ENCODE measurements around the gene PFKFB3. TPM values are rescaled to one million over a fixed set of nuclear protein-coding genes. Genes with fewer than 3 reads are reported as not detected.
"Not testable (repeated sequence)": the region's sequence is repeated elsewhere in the genome, so short reads cannot be mapped to it uniquely, and the experiment has no call there.

Gene PFKFB3
- total RNA-seq, 1 donor from 2014 or later, result 12.4 TPM

GRCh38 chr10:6271663-6272062 is 68.9 kb downstream of the PFKFB3 start:
- DNase-seq (ENCODE audit: low read depth), result no peak

- DNase-seq (ENCODE audit: low read depth), result no peak
Observed at GRCh38 chr10:6272126-6272525, 69.4 kb downstream of the PFKFB3 start.

GRCh38 chr10:6273351-6273750 is 70.6 kb downstream of the PFKFB3 start:
- DNase-seq (ENCODE audit: low read depth), result no peak

- no peak for DNase-seq (ENCODE audit: low read depth)
Observed at GRCh38 chr10:6274040-6274439, 71.3 kb downstream of the PFKFB3 start.

GRCh38 chr10:6274484-6274883 is 71.8 kb downstream of the PFKFB3 start:
- no peak for DNase-seq (ENCODE audit: low read depth)

- peak; percentile 94 for DNase-seq (ENCODE audit: low read depth)
Observed at GRCh38 chr10:6275022-6275997, 72.6 kb downstream of the PFKFB3 start.

GRCh38 chr10:6276356-6276755 is 73.6 kb downstream of the PFKFB3 start:
- no peak for DNase-seq (ENCODE audit: low read depth)

GRCh38 chr10:6278519-6279120 is 75.9 kb downstream of the PFKFB3 start:
- no peak for DNase-seq (ENCODE audit: low read depth)

- DNase-seq (ENCODE audit: low read depth), result peak; percentile 30
Observed at GRCh38 chr10:6279540-6280267, 77.0 kb downstream of the PFKFB3 start.

- no peak for DNase-seq (ENCODE audit: low read depth)
Observed at GRCh38 chr10:6280291-6280690, 77.6 kb downstream of the PFKFB3 start.

GRCh38 chr10:6282454-6282958 is 79.8 kb downstream of the PFKFB3 start:
- DNase-seq (ENCODE audit: low read depth), result no peak

GRCh38 chr10:6283655-6284054 is 80.9 kb downstream of the PFKFB3 start:
- no peak for DNase-seq (ENCODE audit: low read depth)

GRCh38 chr10:6290621-6291020 is 87.9 kb downstream of the PFKFB3 start:
- not testable (repeated sequence) for DNase-seq (ENCODE audit: low read depth)

GRCh38 chr10:6292741-6293151 is 90.0 kb downstream of the PFKFB3 start:
- no peak for DNase-seq (ENCODE audit: low read depth)

GRCh38 chr10:6296425-6296824 is 93.7 kb downstream of the PFKFB3 start:
- DNase-seq (ENCODE audit: low read depth), result not testable (repeated sequence)

- DNase-seq (ENCODE audit: low read depth), result no peak
Observed at GRCh38 chr10:6296828-6297251, 94.1 kb downstream of the PFKFB3 start.

GRCh38 chr10:6297522-6297921 is 94.8 kb downstream of the PFKFB3 start:
- no peak for DNase-seq (ENCODE audit: low read depth)

- no peak for DNase-seq (ENCODE audit: low read depth)
Observed at GRCh38 chr10:6297951-6298381, 95.2 kb downstream of the PFKFB3 start.

GRCh38 chr10:6298428-6298827 is 95.7 kb downstream of the PFKFB3 start:
- DNase-seq (ENCODE audit: low read depth), result no peak

GRCh38 chr10:6299234-6299633 is 96.5 kb downstream of the PFKFB3 start:
- DNase-seq (ENCODE audit: low read depth), result no peak

- no peak for DNase-seq (ENCODE audit: low read depth)
Observed at GRCh38 chr10:6299743-6300105, 97.0 kb downstream of the PFKFB3 start.

All from myocyte (in vitro differentiated cells).